ENCODE data around the gene IRF9.

Gene IRF9

DNA sequence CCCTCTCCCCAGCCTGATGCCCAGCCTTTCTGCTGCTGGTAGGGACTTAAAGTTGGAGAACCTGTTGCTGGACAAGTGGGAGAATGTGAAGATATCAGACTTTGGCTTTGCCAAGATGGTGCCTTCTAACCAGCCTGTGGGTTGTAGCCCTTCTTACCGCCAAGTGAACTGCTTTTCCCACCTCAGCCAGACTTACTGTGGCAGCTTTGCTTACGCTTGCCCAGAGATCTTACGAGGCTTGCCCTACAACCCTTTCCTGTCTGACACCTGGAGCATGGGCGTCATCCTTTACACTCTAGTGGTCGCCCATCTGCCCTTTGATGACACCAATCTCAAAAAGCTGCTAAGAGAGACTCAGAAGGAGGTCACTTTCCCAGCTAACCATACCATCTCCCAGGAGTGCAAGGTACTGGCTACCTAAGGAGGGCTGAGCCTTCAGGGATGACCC lies 46.1 kb downstream of the IRF9 start:
- H3K9me3 ChIP-seq: no peaks in the 10 kb centered on the region
- H3K36me3 ChIP-seq (replicated peaks): peaks cover 50% of the 10 kb centered on the region
- no peak for DNase-seq (ENCODE audit: low spot score in 2 of 2)
- in situ Hi-C loops (cut with MboI; ENCODE audit: low sequenced_read_pairs): no loop called here
- no peak overlapping the region for H3K4me3 ChIP-seq
- peaks cover 6% of the 10 kb centered on the region; the same call in 1 of the 2 replicates for H3K4me1 ChIP-seq
- no peaks in the 10 kb centered on the region for H3K27me3 ChIP-seq (ENCODE audit: low read depth)

DNA sequence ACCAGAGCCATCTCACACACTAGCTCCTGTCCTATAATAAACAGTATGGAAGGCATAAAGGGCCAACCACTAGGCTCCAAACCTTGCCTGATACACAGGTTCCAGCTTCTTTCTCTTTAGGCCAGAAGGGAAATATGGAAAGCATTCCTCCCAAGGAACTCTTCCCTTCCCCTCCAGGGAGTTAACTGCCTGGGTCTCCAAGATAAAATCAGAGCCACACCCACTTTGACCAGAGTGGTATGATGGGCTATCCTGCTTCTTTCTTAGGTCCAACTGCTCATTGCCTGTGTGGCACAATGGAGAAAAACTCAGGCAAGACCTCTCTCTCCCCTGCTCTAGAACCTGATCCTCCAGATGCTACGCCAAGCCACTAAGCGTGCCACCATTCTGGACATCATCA lies 46.6 kb downstream of the IRF9 start:
- H3K27me3 ChIP-seq (ENCODE audit: low read depth): no peaks in the 10 kb centered on the region
- in situ Hi-C loops (cut with MboI; ENCODE audit: low sequenced_read_pairs): no loop called here
- H3K36me3 ChIP-seq (replicated peaks): peaks cover 50% of the 10 kb centered on the region

DNA sequence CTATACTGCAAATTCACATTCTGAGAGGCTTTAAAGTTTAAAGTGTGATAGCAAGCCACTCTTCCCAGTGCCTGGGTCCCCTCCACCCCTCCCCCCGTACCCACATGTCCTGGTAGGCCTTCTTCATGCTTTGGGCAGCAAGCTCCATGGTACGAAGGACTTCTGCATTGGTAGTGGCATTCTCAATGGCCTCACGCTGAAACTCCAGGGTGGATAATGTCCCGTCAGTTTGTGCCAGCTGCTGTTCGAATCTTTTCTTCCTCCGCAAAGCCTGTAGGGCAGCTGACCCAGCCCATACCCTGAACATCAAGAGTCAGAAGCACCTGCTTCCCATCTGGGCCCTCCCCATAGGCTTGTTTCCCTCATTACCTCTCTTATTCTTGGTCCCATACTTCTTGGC lies 50.2 kb downstream of the IRF9 start:
- Histone ChIP-seq H3K27me3 (ENCODE audit: low read depth) (no peaks in the 10 kb centered on the region), H3K9me3 (no peaks in the 10 kb centered on the region), H3K36me3 (replicated peaks) (peaks cover 45% of the 10 kb centered on the region), H3K4me3 (no peak overlapping the region), H3K4me1 (peaks cover 8% of the 10 kb centered on the region)
- DNase-seq (ENCODE audit: low spot score in 2 of 2): no peak
- in situ Hi-C loops (cut with MboI; ENCODE audit: low sequenced_read_pairs): no loop called here

More for the DNA sequence above, 46.6 kb downstream of the IRF9 start:
- DNase-seq (ENCODE audit: low spot score in 2 of 2): no peak
- Histone ChIP-seq H3K4me1 (peaks cover 5% of the 10 kb centered on the region; the same call in 1 of the 2 replicates), H3K9me3 (no peaks in the 10 kb centered on the region), H3K4me3 (no peak overlapping the region)

DNA sequence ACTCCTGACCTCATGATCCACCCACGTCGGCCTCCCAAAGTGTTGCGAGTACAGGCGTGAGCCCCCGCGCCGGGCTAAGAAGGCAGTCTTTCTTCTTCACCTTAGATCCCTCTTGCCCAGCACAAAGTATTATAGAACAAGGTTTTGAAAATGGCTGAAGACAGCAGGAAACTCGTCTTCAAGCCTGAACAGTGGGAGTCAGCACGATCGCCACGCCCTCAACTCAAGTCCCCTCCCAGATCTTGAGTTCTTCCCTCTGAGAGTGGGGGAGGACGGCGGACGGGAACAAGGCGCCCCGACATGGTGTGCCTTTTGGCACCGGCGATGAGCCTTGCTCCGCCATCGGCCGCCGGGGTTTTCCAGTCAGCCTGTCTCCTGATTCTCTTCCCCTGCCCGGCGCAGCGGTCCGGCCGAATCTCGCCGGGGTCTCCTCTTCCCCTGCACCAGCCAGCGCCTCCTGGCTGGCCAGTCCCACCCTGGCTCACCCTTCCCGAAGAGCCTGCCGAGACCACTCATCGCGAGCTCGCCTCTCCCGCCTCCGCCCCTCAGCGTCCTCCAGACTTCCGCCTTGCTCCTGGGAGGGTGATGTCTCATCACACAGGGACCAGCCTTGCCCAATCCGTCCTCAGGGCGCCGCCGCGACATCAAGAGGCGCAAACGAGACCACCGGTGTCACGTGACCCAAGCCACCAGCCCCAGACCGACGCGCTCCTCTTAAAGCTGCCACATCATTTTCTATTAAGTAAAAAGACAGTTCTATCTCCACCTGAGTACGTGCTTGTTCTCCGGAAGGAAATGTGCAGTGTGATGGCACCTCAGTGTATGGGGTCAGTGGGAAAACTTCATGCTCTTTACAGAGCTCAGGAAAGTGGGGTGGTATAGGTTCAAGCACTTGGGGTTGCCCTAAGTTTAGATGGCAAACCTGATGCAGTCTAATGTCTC lies 52.1 kb downstream of the IRF9 start, which contains the start of gene CHMP4A:
Gene CHMP4A (minus strand): TSS at position 565 of the 942 bp plus-strand sequence. CDS start 49 bp downstream, at position 516.
- in situ Hi-C loops (cut with MboI; ENCODE audit: low sequenced_read_pairs): no loop called here
- no peaks in the 10 kb centered on the region for H3K27me3 ChIP-seq (ENCODE audit: low read depth)
- peaks cover 34% of the 10 kb centered on the region for H3K36me3 ChIP-seq (replicated peaks)
- peak within 1 kb of the TSS; percentile 63 for H3K4me3 ChIP-seq
- H3K4me1 ChIP-seq: peaks cover 8% of the 10 kb centered on the region
- H3K9me3 ChIP-seq: no peaks in the 10 kb centered on the region
- peak; percentile 95 to 99 for DNase-seq (ENCODE audit: low spot score in 2 of 2)

DNA sequence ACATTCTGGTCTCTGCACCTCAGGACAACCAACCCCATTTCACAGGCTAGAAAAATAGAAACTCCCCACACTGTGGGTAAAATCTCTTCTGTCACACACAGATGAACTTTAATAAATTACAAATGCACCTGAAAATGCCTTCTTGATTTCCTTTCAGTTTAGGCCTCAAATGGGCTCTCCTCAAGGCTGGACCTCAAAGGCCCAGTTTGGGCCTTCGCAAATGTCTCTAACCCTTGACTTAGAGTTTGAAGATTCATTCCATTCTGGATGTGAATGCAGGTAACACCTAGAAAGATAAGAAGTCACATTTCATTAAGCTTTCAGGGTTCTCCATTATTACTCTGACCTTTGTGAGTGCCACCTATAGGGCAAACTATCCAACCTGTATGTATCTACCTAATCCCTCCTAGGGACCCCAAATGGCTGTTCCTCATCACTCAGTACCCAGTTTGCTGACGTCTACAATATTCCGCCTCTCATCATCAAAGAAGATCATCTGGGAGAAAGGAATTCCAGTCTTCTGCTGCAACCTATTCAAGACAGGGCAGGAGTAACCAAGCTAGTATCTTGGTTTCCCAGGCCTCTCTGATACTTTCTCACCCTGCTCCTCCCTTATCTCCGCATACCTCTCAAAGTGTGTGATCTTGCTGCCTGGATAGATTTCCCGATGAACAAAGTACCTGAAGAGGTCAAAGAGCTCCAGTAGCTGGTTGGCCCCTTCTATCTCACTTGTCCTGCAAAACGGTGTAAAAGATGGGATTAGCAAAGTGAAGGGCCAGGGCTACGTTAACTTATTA lies 53.0 kb downstream of the IRF9 start:
- in situ Hi-C loops (cut with MboI; ENCODE audit: low sequenced_read_pairs): no loop called here

DNA sequence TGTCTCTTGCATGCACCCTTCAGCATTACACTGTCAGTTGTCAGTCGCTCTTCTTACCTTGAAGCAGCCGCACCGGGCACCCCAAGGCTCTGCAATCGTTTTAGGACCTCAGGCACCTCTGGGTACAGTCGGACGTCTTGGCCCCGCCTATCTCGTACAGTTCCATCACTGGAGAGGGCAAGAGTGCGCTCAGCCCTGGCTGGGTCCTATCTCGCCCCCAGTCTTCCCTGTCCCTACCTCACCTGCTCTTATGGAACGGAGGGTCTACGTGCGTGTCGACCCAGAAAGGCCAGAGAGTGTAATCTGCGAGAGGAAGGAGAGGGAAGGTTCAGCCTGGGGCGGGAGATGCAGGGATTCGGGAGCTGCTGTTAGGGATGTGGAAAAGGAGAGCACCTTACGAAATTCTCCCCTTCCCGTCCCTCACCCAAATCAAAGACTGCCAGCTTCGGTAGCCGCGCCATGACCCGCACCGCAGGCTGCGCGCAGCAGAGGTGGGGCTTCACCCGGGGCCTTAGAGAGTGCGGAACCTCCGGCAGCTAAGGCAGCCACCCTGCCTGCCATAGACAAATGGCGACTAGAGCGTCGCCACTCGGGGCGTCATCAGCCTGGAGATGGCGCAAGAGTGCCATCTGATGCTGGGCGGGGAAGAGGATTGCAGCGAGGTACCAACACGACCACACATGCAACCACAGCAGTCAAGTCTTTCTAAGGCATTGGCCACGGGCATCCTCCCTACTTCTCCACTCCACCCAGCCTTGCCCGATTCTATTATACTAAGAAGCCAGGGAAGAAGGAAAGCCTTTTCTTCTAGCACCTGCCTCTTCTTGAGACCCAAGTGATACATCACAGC lies 54.7 kb downstream of the IRF9 start, which contains the start of gene MDP1:
Gene MDP1 (minus strand): TSS at position 572 of the 850 bp plus-strand sequence. CDS start 111 bp downstream, at position 461.
- in situ Hi-C loops (cut with MboI; ENCODE audit: low sequenced_read_pairs): no loop called here
- peaks cover 20% of the 10 kb centered on the region for H3K36me3 ChIP-seq (replicated peaks)
- DNase-seq (ENCODE audit: low spot score in 2 of 2): peak; percentile 83 to 86
- H3K27me3 ChIP-seq (ENCODE audit: low read depth): no peaks in the 10 kb centered on the region
- no peaks in the 10 kb centered on the region for H3K9me3 ChIP-seq
- H3K4me3 ChIP-seq: peak within 1 kb of the TSS; percentile 52
- peaks cover 8% of the 10 kb centered on the region for H3K4me1 ChIP-seq

More for the DNA sequence above, 53.0 kb downstream of the IRF9 start:
- peak overlapping the region; percentile 63 for H3K4me3 ChIP-seq
- no peaks in the 10 kb centered on the region for H3K27me3 ChIP-seq (ENCODE audit: low read depth)
- peaks cover 8% of the 10 kb centered on the region for H3K4me1 ChIP-seq
- H3K9me3 ChIP-seq: no peaks in the 10 kb centered on the region
- peaks cover 34% of the 10 kb centered on the region for H3K36me3 ChIP-seq (replicated peaks)
- no peak for DNase-seq (ENCODE audit: low spot score in 2 of 2)
